Right lung (tissue), 5 donors: ENCODE results near the gene IL4I1. TPM values are rescaled to one million over a fixed set of nuclear protein-coding genes. Genes with fewer than 3 reads are reported as not detected.
A peak's percentile ranks its signal among the peaks of the same experiment; 100 is the strongest.

ENCODE experiments used
- DNase-seq, 2 donors: peaks; one replicate each; pipeline ENCODE4 v3.0.0-alpha.2; 2013
- polyA plus RNA-seq, 5 donors: library from polyadenylated mRNA; unstranded; fragments of 120-200 nt; gene quantifications; one replicate each; pipeline versions ENCODE4 v1.2.1 to v1.2.3, GENCODE V29; 2013; ENCODE audit warnings: inconsistent platforms in 1 of 5, low replicate concordance in 1 of 5; ENCODE audit not compliant: insufficient read length in 5 of 5, insufficient read depth in 1 of 5

Gene IL4I1
- polyA plus RNA-seq, 5 donors: 1.0 to 2.1 (median 1.5) TPM

DNA sequence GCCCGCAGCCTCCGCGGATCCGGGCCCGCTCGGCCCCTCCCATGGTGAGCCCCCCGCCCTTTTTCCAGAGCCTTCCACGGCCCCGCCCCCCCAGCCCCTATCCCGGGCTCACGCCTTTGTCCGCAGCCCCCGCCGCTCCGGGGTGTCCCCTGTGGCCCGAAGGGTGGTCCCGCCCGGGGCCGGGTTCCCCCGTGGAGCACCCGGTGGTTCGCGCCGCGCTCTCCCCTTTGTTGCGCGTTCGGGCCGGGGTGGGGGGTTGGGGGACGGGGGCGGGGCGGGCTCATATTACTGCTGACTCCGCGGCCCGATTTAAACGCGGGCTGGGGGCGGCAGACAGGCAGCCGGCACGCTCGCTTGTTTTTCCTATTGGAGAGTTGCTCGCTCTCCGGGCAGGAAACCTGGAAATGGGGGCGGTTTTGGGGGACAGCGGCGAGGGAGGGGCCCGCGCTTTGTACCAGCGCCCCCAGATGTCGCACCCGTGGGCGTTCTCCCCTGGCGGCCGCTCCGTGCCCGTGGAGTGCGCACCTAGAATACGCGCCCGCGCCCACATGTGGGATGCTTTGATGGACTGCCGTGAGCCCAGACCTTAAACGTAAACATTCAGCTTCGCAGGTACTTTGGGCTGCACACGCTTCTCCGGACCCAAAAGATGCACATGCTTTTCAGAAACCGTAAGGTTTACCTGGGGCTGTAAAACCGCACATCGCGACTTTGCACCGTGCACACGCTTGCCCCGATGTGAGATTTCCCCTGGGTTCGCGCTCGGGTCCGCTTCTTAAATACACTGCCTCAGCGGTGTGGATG is 45.0 kb downstream of the IL4I1 start:
- DNase-seq: peak in 1 of 2 donors; percentile 60

DNA sequence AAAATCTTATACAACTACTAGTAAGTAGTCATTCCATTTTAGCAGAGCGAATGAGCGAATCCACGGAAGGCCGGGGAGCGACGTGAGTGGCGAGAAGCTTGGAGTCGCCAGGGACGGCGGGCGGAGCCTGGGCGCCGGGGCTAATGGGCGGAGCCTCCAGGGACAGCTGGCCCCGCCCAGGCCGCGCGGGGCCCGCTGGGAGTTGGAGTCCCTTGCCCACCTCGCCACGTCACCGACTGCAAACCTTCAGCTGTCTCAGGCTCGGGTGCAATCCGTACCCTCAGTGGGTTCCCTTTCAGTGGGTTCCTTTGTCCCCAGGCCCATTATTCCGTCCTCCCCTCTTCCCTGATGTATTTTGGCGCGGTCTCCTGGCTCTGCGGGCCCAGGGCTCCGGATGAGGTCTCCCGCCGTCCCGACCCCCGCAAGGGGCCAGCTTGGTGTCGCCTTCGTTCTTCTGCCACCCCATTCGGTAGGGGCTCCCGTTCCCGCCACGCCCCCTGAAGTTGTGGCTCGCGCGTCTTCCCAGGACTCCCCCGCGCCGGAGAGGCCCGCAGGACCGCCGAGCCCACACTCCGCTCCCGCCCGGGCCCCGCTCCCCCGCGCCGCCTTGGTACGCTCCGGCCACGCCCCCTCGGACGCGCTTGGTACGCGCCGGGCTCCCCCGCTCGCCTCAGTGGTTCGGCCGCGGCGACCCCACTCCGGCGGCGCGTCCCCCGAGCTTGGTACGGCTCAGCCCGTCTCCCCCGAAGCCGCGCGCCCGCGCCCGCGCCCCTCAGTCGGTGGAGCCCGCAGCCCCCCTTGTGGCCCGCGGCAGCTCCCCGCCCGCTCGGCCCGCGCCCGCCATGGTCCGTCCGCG is 46.0 kb downstream of the IL4I1 start, which contains the start of gene PTOV1:
TSS of gene PTOV1 (plus strand) at position 673 of the 856 bp plus-strand sequence.
- peak; percentile 89 for DNase-seq

DNA sequence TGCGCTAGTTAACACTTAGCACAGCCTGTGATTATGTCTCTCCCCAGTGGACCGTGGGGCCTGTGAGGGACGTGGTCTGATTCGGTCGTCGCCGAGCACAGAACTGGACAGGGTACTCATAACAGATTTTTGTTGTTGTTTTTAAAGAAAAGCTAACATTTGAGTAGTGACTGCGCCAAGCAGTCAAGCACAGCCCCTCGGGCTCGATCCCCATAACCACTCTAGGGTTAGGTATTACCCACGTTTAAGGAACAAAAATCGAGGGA is 46.5 kb downstream of the IL4I1 start:
- DNase-seq: no peak

DNA sequence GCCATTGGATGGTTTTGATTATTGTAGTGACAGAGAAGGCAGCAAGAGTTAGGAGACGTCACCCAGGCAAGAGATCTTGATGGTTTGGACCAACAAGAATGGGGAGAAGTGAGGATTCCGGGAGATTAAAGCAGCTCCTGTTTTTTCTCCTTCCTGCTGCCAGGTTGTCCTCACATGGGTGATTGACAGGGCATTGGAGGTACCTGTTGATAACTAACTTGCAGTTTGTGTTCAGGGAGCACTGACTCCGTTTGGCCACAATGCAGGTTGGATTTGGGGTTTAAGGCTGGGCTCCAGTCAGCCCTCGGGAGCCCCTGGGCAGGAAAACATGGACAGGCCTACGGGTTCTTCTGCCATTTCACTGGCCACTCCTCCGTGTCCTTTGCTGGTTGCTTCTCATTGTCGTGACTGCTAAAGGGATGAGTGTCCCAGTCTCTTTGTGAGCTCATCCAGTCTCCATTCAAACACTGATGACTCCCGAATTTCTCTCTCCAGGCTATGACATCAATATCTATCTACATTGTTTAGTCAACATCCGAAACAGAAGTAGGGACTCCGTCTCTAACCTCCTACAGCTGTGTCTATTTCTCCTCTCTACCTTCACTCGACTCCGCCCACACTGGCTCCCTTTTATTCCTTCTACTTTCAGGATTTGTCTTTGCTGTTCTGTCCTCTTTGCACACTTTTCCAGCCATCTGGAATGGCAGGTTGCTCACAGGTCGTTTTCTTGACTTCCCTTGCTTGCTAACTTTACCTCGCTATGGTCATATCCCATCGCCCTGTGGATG is 47.1 kb downstream of the IL4I1 start:
- DNase-seq: no peak

DNA sequence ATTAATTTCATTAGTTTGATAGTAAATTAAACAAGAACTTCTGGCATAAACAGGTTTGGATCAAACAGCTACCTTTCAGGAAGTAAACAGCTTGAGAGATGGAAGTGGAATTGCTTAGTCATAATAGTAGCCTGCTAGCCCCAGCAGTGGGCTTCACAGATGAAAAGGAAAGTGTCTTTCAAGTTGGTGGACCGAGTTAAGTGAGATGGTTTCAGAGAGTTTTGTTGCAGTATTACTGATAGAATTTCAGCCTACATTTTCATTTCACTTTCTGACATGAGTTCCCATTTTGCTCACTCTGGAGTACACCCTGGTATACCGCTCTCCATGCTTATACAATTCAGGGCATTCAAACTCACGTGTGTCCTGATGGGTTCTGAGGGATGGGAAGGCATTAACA is 47.7 kb downstream of the IL4I1 start:
- DNase-seq: no peak

DNA sequence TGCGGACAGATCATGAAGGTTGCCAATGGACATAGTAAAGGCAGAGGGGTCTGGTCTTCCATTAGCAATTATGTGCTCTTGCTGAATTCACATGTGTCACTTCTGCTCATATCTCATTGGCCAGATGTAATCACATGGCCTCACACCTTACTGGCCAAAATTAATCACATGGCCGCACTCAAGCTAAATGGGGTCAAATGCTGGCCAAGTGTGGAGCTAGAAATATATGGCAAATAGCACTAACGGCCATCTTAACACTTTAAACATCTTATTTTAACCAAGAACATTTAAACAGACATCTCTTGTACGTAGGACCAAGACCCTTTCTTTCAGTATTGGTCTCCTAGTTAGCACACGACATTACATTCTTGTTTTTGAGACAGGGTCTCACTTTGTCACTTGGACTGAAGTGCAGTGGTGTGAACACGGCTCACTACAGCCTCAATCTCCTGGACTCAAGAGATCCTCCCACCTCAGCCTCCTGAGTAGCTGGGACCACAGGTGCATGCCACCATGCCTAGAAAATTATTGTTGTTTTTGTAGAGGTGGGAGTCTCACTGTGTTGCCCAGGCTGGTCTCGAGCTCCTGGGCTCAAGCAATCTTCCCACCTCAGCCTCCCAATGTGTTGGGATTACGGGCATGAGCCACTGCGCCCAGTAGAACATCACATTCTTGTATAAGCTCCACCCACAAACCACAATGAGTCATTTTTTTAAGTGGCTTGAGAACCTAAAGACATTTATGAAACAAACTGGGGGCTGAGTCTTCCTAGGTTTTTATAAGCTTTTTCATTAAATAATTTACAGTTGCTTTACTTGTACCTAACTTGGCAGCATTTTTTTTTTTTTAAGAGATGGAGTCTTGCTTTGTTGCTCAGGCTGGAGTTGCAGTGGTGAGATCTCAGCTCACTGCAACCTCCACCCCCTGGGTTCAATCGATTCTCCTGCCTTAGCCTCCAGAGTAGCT is 48.7 kb downstream of the IL4I1 start:
- no peak for DNase-seq

DNA sequence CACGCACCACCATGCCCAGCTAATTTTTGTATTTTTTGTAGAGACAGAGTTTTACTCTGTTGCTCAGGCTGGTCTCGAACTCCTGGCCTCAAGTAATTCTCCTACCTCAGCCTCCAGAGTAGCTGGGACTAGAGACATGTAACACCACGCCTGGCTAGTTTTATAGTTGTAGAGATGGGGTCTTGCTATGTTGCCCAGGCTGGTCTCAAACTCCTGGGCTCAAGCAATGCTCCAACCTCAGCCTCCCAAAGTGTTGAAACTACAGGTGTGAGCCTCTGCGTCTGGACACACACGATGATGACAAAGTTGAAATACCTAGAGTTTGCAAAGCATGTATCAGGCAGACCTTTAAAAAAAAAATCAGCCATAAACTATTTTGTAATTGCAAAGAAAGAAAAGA is 50.3 kb downstream of the IL4I1 start:
- no peak for DNase-seq

DNA sequence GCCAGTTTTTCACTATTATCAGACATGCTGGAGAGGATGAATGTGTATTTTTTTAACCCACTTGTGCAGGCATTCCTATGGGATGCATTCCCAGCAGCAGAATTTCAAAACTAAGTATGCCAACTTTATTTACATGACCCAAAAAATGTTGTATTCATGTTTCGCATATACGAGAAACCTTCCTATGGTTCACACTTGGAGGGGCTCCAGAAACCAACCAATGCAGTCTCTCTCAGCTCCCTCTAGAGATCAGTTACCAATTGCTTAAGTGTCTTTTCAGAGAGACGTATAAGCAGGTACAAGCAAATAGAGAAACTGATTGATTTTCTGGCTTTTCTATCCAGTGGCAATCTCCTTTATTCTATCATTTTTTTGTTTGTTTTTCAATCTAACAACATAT is 51.3 kb downstream of the IL4I1 start:
- no peak for DNase-seq

DNA sequence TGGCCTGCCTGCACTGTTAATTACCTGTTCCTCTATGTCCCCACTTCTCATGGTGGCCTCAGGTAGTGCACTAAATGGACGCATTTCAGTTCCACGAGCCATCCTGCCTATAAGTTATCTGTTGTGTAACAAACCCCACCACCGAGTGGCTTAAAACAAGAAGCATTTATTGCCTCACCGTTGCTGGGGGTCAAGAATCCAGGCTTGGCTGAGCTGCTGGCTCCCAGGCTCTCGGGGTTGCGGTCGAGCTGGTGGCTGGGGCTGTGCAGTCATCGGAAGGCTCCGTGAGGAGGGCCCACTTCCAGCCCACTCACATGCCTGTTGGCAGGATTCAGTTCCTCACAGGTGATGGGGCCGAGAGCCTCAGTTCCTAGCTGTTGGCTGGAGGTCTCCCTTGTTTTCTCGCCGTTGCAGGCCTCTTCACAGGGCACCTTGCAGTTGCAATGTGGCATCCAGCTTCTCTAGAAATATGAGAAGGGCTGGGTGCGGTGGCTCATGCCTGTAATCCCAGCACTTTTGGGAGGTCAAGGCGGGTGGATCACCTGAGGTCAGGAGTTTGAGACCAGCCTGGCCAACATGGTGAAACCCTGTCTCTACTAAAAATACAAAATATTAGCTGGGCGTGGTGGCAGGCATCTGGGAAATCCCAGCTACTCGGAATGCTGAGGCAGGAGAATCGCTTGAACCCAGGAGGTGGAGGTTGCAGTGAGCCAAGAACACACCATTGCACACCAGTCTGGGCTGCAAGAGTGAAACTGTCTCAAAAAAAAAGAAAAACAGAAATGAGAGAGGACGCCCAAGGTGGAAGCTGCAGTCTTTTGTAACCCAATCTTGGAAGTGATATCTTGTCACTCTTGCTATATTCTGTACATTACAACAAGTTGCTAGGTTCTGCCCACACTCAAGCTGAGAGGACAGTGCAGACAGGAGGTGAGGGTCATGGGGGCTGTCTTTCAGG is 52.3 kb downstream of the IL4I1 start:
- DNase-seq: no peak

DNA sequence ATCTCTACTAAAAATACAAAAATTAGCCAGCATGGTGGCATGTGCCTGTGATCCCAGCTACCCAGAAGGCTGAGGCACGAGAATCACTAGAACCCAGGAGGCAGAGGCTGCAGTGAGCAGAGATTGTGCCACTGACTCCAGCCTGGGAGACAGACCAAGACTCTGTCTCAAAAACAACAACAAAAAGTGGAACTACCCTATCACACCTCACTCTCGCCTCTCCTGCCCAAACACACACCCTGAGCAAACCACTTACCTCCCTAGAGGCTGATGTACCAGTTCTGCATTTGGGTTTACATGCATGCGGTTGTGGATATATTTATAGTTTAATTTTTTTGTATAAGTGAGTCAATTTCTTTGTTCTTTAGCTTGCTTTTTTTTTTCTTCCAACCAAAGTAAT is 53.4 kb downstream of the IL4I1 start:
- no peak for DNase-seq

DNA sequence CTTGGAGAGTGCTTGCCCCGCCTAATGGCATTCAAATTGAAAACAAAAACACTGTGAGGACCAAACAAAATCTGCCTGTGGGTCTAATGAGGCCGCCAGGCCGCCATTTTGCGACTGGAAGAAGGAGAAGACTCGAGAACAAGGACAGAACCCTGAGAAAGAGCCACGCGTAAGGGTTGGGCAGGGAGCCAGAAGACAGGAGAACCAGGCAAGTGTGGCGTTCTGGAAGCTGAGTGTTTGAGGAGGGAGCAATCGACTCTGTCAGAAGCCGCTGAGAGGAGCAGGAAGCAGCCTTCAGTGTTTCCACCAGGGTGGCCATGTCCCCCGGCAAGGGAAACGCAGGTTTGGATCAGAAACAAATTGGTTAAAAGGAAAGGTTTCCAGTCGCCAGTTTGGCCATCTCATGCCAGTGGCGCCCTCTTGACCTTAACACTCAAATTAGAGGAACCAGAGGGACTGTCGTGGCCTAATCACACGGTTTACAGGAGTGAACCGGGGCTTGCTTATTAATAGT is 55.9 kb downstream of the IL4I1 start:
- no peak for DNase-seq

DNA sequence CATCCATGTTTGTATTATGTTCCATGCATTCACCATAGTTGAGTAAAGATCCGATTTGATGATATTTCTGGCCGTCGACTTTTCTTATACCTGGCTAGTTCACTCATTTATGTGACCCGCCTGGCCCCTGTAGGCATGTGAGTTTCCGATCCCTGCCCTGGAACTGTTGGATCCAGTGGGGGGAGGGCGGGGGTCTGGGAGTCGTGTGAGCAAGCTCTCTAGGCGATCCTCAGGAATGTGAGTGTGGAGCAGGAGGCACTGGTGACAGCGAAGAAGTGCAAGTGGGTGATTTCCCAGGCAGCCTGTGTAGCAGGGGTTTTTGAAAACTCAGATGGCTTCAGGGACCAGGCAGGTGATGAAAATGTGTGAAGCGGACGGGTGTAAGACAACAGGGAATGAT is 56.4 kb downstream of the IL4I1 start:
- no peak for DNase-seq

DNA sequence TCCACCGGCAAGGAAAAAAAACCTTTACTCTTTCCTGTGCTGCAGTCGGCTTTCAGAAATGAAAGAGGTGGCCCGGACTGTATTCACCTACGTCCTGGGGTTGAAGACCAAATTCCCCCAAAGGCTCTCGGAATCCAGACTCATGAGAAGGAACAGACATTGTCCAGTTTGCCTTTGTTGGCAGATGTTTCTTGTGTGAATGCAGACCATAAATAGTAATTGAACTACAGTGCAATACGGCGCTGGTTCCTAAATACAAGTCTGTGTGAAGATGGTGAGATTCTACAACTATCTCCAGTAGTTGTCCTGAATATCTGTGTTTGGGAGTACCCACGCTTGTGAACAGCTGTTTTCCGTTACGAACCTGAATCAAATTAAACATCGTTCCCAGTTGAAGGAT is 57.0 kb downstream of the IL4I1 start:
- no peak for DNase-seq

Other genes with a start within 250 kb of the IL4I1 start
- 10 to 100 TPM; 48.9 to 87.5 (median 73.7) TPM for gene IRF3, start 231.0 kb downstream of the IL4I1 start, polyA plus RNA-seq
- gene BCL2L12, start 231.0 kb downstream of the IL4I1 start, polyA plus RNA-seq: 10 to 100 TPM; 20.2 to 34.8 (median 24.7) TPM
- 100 to 1,000 TPM; 189 to 299 (median 236) TPM for gene PRMT1, start 219.6 kb downstream of the IL4I1 start, polyA plus RNA-seq
- gene ADM5, start 207.3 kb downstream of the IL4I1 start, polyA plus RNA-seq: 1 to 10 TPM in 4 of 5 donors, under 1 TPM in 1; 0.76 to 2.8 (median 1.3) TPM
- 10 to 100 TPM; 24.3 to 34.0 (median 27.8) TPM for gene CPT1C, start 205.8 kb downstream of the IL4I1 start, polyA plus RNA-seq
- gene TSKS, start 133.6 kb downstream of the IL4I1 start, polyA plus RNA-seq: under 1 TPM; 0.16 to 0.36 (median 0.28) TPM
- gene AP2A1, start 129.9 kb downstream of the IL4I1 start, polyA plus RNA-seq: 10 to 100 TPM; 47.8 to 87.2 (median 57.3) TPM
- 10 to 100 TPM; 21.6 to 28.9 (median 27.2) TPM for gene FUZ, start 83.6 kb downstream of the IL4I1 start, polyA plus RNA-seq
- 10 to 100 TPM; 45.4 to 63.8 (median 54.8) TPM for gene MED25, start 78.6 kb downstream of the IL4I1 start, polyA plus RNA-seq
- gene PTOV1, start 45.7 kb downstream of the IL4I1 start, polyA plus RNA-seq: 100 to 1,000 TPM; 207 to 317 (median 259) TPM
- gene PNKP, start 29.3 kb downstream of the IL4I1 start, polyA plus RNA-seq: 10 to 100 TPM; 54.1 to 76.4 (median 59.0) TPM
- gene AKT1S1, start 19.5 kb downstream of the IL4I1 start, polyA plus RNA-seq: 10 to 100 TPM; 26.9 to 49.1 (median 29.9) TPM
- 10 to 100 TPM; 32.2 to 49.5 (median 48.3) TPM for gene TBC1D17, start 19.2 kb downstream of the IL4I1 start, polyA plus RNA-seq
- gene ATF5, start 32.3 kb upstream of the IL4I1 start, polyA plus RNA-seq: 10 to 100 TPM; 20.8 to 38.5 (median 22.9) TPM
- 10 to 100 TPM; 52.9 to 69.1 (median 62.4) TPM for gene NUP62, start 32.6 kb upstream of the IL4I1 start, polyA plus RNA-seq
- gene SIGLEC11, start 64.3 kb upstream of the IL4I1 start, polyA plus RNA-seq: under 1 TPM; 0.23 to 0.97 (median 0.52) TPM
- 10 to 100 TPM; 36.4 to 45.5 (median 42.5) TPM for gene VRK3, start 128.5 kb upstream of the IL4I1 start, polyA plus RNA-seq
- 10 to 100 TPM; 13.2 to 15.7 (median 14.3) TPM for gene ZNF473, start 129.1 kb upstream of the IL4I1 start, polyA plus RNA-seq